Measurements from ENCODE around the gene TEPSIN.
A peak's percentile ranks its signal among the peaks of the same experiment; 100 is the strongest.

Gene TEPSIN

DNA sequence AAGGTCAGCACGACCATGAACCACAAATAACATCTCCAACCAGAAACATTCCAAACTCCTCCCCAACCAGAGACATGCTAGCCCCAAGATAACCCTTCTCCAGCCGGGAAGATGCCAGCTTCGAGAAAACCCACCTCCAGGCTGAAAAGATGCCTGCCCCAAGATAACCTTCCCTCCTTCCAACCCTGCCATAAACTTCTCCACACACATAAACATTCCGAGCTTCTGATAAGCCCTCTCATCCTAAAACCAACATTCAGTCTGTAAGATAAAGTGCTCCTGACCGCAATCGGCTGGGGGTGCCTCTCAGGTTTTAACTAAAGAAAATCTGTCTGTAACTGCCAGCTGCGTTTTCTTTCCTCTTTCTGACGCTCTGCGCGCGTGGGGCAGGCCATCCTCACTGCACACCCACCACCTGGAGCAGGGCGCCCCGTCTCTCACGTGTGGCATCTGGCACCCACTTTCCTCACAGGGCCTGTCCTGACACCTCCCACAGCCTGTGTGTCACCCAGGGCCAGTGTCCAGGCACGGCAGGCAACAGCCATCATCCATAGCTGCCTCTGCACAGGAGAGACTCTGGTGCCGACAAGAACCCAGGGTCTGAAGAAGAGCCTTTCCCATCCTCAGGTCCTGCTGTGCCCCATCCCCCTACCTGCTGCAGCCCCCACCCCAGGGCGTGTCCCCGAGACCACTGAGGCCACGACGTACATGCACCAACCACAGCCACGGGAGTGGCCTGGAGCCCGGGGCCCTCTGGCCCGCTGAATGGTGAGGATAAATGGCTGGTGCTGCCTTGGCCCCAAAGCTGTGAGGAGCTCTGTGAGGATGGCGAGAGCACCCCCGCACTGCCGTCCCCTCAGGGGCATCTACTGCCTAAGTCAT lies 3.7 kb downstream of the TEPSIN start:
- no peak for DNase-seq

DNA sequence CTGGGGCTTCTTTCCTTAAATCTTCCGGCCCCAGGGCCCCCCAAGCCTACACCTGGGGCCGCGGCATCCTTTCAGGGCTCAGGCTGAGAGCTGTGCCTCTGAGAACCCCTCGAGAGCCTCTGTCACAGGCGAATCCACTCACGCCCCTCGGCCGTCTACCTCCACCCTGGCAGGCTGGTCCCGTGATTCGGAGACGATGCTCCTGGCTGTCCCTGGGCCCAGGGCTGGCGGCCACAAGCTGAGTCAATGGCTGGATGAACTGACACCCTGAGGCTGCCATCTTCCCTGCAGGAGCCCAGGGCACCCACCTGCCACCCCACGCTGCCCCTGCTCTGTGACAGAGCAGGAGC lies 4.4 kb downstream of the TEPSIN start:
- DNase-seq = no peak

DNA sequence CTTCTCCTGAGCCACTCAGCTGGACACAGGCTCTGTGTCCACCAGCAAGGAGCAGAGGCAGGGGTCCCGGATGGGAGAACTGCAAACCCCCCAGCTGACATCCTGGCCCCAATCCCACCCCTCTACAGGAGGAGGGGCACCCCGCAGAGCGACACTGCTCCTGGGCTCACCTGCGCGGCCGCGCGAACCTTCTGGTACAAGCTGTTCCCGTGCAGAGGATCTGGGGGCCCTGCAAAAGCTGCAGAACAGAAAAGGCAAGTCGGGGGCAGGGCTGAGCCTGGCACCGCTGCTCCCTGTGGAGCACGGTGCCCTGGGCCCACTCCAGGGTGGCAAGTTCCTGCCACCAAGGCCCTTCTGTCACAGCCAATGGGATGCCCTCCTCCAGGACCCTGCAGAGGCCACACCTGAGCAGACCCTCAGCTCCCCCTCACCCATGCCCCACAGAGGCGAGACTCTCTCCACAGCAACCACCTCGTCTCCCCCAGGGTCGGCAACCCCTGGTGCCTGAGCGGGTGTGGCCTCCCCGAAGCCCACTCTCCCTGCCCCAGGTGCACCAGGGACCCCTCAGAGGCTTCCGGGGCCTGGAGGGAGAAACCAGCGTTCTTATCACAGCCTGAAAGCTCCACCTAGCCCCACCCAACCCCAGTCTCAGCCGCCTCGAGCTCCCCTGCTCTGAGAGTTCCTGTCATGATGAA lies 4.9 kb downstream of the TEPSIN start:
- no peak for DNase-seq

DNA sequence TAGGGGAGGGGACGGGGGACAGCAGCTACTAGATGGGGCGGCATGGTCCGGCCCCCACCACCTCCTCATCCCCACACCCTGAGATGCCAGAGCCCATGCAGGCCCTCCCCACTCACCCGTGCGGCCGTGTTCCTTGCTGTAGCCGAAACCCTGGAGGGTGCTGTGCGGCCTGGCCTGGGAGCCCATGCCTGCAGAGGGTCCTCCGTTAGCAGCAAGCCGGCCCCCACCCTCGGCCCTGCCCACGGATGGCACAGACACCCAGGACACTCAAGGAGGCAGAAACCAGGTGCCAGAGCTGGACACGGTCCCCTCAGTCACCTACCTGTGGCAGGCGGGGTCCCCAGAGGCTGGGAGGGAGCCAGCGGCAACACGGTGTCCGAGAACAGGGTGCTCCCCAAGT lies 5.5 kb downstream of the TEPSIN start:
- DNase-seq = no peak

DNA sequence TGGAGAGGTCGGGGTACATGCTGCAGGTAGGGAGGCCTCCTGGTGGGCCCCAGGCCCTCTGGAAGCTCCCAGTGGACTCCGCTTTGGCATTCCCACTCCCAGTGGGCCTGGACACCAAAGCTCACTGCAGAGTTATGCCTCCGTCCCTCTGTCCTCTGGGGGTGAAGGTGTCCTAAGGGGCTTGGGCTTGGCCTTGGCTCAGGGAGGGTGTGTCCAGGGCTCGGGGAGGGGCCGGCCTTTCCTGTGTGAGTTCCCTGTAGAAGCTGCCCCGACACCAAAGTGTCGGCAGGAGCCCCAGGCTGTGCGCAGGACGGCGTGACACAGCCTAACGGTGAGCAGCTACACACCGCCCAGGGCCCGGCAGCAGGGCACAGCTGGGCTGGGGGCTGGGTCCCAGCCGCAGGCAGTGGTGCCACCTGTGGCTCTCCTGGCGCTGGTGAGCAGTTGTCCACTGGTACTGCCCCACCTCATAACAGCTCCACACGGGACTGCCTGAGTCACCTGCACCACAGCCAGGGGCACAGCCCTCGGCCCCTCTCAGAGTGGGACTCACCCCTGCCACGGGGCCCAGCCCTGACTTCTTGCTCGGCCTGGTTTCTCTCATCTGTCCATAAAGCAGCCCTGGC lies 6.1 kb downstream of the TEPSIN start:
- DNase-seq = no peak

DNA sequence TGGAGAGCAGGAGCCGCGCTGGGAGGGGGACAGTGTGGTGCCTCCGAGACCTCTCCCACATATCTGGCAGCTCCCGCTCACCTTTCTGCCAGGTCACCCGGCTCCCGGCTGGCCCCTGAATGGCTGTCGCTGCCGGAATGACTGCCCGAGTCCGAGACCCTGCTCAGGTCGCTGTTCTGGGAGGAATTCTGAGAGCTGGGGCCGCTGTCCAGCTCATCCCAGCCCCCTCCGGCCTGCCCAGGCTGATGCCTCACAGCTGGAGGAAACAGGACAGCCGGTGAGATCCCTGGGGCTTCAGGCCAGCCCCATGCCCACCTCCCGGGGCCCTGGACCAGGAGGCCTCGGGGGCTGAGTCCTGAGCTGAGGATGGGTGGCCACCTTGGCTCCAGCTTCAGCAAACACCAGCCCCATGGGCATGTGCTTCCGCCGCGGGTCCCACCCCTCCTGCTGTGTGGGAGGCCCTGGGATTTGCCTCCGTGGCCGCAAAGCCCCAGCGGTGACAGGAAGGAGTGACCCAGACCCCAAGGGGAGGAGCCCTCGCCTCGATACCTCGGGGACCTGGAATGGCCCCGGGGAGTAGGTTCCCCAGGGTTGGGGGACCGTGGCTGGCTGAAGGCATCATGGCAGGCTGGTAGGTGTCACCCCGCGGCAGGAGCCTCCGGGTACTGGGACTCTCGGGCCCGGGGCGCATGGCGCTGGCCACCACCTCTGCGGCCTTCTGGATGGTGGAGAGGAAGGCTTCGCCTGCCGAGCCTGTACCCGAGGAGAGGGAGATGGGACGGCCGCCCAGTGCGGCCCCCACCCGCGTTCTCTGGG lies 6.9 kb downstream of the TEPSIN start:
- DNase-seq = no peak

DNA sequence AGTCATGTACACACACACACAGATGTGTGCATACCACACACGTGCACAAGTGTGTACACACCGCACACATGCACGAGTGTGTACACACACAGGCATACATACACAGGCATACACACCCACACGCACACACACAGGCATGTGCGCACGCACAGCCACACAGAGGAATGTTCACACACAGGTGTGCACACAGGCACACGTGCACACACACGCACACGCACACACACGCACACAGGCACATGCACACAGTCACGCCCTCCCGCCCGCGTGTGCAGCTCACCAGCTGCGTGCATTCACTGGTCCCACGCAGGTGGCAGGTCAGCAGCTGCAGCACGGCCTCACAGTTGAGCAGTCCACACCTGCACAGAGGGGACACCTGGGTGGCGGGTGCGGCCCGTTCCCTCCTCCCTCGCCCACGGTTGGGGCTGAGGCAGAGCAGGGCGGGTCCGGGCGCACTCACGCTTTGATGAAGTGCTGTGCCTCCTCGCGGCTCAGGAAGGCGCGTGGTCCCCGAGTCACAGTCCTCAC lies 7.7 kb downstream of the TEPSIN start:
- no peak for DNase-seq

GRCh38 chr17:81230043-81230820 lies 8.6 kb downstream of the TEPSIN start:
- DNase-seq = peak in 2 of 3 donors; percentile 27 to 48

DNA sequence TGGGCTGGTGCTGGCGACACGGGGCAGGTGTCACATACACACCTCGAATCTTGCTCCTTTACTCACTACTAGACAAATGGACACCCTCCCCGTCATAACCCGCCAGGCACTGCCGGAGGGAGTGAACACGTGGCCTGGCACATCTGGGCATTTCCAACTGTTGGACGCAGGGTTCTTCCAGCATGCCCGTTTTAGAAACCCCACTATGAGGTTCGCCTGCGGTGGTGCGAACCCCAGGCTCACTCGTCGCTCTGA lies 9.3 kb downstream of the TEPSIN start:
- DNase-seq = no peak

DNA sequence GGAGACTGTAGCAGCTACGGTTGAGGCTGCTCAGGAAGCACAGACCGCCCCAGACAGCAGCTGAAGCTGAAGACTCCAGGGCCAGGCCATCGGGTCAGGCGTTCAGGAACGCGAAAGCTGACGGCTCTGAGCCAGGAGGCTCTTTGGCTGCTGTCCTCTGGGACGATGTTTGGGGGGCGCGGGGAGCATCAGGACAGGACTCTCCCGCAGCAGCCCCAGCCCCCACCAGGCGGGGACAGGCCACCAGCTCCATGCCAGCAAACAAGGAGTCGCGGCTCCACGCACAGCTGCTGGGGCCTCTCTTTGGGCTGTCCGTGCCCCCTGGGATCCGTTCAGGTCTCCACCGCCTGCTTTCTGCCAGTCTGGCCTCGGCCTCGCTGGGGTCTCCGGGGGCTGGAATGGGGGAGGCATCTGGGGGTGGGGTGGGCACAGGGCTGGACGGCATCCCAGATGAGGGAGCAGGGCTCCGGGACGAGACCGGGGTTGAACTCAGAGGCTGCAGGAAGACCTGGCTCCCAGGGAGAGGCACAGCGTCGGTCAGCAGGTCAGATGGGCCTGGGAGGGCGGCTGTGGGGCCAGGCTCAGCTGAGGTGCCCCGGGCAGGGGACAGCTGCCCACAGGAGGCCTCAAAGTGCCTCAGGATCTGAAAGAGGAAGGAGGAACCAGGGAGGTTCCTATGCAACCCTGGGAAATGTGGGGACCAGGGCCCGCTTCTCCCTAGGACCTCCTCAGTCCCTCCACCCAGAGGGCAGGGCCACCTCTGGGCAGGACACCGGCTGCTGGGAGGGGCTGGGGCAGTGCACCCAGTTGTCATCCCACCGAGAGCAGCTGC lies 9.8 kb downstream of the TEPSIN start:
- DNase-seq = peak in 1 of 3 donors; percentile 27

DNA sequence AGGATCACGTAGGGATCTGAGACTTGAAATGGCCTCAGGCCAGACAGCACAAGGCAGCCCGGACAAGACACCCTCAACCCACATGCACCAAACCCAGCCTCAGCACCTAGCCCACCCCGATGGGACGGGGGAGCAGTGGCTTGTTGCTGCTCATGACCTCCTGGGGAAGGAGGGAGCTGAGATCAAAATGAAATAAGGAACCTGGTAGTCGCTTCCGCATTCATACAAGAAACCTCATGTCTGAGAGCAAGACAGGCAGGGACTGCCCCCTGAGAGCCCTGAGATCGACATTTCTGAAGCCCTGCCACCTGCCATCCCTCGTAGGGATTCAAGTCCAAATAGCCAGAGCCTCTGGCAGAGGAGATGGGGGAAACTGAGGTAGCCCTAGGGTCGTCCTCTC lies 10.4 kb downstream of the TEPSIN start:
- peak; percentile 69 to 77 (median 76) for DNase-seq

- DNase-seq = peak in 1 of 3 donors; percentile 22
These were observed 11.2 kb downstream of the TEPSIN start for GRCh38 chr17:81227630-81228029.

- DNase-seq = peak; percentile 42 to 60 (median 56)
These were observed 15.1 kb downstream of the TEPSIN start for GRCh38 chr17:81223762-81224130.

DNA sequence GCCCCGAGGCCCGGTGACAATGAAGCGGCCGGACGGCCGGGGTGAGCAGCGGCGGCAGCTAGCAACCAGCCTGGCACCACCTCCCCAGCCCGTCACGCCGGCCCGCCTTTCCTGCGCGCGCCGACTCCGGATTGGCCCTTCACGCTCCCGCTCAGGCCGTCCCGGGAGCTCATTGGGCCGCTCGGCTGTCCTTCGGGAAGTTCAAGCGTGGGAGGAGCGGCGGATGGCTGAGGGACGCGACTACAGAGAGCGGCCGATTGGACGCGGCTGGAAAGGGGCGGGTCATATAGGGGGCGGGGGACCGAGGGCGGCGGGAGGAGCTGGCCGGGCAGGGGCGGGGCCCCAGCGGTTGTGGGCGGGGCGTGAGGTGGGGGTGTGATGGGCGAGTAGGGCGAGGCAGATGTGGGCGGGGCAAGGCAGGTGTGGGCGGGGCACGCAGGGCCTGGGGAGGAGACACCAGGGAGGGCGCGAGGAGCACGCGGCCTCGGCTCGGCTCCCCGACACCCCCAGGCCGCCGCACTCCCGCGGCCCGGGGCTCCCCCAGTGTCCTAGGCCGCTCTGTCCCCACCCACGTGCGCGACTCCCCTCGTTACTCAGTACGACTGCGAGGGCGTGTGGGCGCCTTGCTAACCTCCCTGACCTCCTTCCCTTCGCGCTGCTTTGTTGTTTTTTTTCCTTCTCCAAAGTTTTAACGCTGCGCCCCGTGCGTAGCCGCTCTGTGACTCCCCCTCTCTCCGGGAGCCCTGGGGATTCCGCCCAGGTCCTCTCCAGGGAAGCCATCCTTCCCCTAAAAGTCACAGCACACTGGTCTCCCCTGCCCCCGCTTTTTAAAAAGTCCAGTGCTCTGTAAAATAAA lies 15.7 kb downstream of the TEPSIN start, which contains the start of gene CEP131:
CEP131 (minus strand) TSS at position 60 of the 856 bp plus-strand sequence. CDS start 2,909 bp downstream, outside the sequence.
- DNase-seq = peak; percentile 99 to 100 (median 99)

GRCh38 chr17:81222620-81222905 lies 16.3 kb downstream of the TEPSIN start:
- no peak for DNase-seq

- DNase-seq = no peak
These were observed 16.8 kb downstream of the TEPSIN start for GRCh38 chr17:81221842-81222619.

DNA sequence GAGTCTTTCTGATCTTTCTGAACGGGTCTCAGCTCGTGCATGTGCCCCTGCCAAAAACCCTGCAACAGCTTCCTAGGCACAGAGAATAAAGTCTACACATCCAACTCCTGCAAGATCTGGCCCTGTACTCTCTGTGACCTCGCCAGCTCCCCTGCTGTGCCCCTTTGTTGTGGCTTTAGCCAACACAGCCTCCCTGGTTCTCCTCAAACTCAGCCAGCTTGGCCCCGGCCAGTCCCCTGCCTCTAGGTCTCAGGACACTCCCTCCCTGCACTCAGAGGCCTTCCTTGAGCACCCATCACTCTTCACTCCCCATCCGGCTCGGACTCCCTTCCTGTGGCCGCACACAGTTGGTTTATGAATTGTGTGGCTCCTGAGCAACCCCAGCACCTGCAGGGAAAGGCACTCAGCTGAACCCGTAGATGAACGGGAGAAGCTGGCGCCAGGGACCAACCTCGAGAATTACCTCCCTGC lies 17.4 kb downstream of the TEPSIN start:
- DNase-seq = no peak

DNA sequence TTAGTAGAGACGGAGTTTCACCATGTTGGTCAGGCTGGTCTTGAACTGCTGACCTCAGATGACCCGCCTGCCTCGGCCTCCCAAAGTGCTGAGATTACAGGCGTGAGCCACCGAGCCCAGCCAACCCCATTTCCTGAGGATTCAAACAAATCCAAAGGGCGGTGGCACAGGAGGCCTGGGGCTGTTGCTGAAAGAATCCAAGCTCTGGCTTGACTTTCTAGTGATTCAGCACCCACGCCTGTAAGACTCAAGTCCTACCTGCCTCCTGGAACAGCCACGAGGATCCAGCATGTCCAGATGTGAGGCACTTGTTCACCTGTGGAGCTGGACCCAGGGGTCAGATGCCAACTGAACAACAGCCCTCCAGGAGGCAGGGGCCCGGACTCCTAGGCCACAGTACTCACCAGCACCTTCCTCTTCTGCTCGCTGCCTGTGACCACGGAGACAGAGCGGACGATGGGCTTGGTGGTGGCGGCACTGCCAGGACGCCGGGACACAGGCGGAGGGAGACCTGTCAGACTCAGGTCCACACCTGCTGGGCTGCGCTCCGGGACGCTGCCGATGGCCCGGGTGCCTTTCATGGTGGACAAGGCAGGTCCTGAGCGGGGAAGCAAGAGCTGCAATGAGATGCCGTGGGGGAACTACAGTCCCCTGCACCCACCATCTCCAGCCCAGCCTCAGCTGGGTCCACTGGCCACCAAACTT lies 19.2 kb downstream of the TEPSIN start:
- no peak for DNase-seq

DNA sequence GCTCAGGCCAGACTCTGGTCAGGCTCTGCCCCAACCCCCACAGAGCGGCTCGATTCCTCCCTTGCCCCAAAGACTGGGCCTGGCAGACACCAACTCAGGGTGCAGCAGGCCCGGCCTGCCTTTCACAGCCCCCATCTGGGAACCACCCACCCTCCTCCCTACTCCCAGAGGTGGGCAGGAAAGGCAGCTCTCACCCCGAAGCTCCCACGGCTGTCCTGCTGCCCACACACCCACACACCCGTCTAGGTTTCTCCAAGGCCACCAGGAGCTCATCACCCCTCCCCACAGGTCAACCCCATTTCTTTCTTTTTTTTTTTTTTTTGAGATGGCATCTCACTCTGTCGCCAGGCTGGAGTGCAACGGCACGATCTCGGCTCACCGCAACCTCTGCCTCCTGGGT lies 19.9 kb downstream of the TEPSIN start:
- DNase-seq = no peak

Measured in suppressor macrophage treated with lipopolysaccharide for 1 hour (primary cell).